Fibroblast of mammary gland (primary cell): ENCODE measurements around the gene OXSM.

ENCODE experiments used
- DNase-seq: peaks from one replicate; pipeline ENCODE4 v3.0.0-alpha.2; 2010; ENCODE audit warnings: low read depth
- H3K4me3 ChIP-seq: 2 replicates; pipeline ENCODE4 v1.5.1; 2011; ENCODE audit warnings: low read depth, mild to moderate bottlenecking, low read length, moderate library complexity; ENCODE audit not compliant: control insufficient read depth
- TF ChIP-seq, protein P1 (sequence below): conservative IDR thresholded peaks from 2 replicates; pipeline ENCODE4 v1.5.1; 2011; ENCODE audit warnings: low read depth, low read length, inconsistent platforms; ENCODE audit not compliant: control insufficient read depth, insufficient read depth

OXSM gene

DNA sequence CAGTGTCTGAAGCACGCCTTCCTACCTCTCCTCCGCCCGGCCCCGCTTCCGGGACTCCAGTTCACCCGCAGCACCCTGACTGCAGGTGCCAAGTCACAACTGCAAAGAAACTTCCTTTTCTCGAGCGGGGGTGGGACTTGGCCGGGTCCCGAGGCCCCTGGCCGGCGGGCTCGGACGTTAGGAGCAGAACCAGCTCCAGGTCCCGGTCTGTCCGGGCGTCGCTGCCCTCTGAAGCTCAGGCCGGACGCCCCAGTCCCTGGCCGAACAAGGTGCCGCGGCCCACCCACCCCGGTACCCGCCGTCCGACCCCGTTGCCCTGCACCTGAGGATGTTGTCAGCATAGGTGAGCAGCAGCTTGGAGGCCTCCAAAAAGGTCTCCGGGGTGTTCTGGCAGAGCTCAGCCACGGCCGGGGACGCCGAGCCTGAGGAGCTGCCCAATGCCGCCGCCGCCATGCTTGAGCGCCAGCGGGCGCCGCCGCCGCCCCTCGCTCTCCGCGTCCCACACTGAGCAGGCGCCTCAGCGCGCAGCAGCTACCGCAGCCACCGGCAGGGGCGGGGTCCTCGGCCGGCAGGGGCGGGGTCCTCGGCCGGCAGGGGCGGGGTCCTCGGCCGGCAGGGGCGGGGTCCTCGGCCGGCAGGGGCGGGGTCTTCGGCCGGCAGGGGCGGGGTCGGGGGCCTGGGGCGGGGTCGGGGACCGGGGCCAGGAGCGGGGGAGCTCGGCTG lies 6.8 kb upstream of the OXSM start, which contains the start of gene NGLY1:
Gene NGLY1, minus strand, starts transcription at position 506 of the 723 bp plus-strand sequence. Its CDS starts 53 bp downstream, at position 453.
- TF ChIP-seq, protein P1, sequence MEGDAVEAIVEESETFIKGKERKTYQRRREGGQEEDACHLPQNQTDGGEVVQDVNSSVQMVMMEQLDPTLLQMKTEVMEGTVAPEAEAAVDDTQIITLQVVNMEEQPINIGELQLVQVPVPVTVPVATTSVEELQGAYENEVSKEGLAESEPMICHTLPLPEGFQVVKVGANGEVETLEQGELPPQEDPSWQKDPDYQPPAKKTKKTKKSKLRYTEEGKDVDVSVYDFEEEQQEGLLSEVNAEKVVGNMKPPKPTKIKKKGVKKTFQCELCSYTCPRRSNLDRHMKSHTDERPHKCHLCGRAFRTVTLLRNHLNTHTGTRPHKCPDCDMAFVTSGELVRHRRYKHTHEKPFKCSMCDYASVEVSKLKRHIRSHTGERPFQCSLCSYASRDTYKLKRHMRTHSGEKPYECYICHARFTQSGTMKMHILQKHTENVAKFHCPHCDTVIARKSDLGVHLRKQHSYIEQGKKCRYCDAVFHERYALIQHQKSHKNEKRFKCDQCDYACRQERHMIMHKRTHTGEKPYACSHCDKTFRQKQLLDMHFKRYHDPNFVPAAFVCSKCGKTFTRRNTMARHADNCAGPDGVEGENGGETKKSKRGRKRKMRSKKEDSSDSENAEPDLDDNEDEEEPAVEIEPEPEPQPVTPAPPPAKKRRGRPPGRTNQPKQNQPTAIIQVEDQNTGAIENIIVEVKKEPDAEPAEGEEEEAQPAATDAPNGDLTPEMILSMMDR, result no peak
- DNase-seq, result peak; percentile 67
- peak within 1 kb of the TSS; percentile 82 for H3K4me3 ChIP-seq

DNA sequence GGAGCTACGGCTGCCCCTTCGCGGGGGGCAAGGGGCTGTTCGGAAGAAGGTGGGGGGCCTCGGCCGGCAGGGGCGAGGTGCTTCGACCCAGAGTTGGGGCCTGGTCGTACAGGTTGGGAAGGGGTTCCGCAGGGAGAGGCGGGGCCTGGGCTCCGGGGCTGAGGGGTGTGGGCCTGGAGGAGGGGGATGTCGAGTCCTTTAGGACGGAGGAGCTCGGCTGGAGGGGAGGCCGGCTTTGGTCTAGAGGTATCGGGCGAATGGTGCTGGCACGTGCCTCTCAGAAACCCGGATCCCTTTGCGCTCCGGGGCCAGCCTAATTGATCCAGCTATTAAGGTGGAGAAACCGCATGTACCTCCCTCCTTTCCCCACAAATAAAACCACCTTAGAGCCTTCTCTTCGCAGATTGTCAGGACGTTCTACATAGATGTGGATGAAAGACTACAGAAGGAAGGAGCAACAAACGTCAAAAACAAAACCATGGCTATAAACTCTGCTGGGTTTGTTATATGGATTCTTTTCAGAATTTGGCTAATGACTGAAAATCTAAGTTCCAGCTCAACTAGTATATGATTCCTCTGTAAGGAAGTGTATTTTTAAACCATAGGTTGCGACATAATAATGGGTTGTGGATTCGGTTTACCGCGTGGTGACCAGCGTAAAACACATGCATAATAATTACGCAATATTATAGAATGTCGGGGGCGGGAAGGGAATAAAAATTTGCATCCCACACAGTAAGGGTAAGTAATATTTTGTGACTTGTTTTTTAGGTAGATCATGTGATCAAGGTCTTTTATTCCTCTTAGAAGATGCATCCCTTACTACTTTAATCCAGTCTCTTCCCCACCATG lies 6.0 kb upstream of the OXSM start:
- DNase-seq, result peak; percentile 71
- peak overlapping the region; percentile 73 for H3K4me3 ChIP-seq
- TF ChIP-seq, protein P1, result no peak

DNA sequence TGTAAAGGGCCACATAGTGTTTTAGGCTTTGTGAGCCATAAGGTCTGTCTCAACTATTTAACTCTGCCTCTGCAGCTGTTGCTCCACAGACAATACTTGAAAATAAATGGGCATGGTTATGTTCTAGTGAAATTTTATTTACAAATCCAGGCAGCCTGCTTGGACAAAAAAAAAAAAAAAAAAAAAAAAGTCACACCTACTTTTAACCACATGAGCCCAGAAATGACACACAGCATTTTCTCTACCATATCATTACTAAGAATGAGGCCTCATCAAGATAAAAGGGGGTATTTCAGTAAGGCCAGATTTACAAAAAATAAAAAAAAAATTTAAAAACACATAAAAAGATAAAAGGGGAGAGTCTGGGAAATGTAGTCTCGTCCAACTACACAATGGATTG lies 4.9 kb upstream of the OXSM start:
- H3K4me3 ChIP-seq, result no peak overlapping the region
- no peak for DNase-seq
- TF ChIP-seq, protein P1, result no peak

DNA sequence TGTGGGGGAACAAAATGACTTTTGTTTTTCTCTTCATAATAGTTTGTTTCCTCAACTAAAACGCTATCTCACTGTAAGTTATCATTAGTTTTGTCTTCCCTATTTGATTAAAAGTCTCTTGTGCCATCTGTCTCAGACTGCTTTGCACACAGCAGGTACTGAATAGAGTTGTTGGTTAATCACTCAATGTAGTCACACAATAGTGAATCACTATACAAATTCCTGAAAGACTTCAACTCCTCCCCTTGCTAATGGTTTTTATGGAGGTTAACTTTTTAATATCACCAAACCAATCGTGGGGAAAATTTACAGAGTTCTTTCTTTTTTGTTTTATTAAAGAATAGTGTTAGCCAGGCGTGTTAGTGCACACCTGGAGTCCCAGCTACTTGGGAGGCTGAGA lies 4.1 kb upstream of the OXSM start:
- no peak overlapping the region for H3K4me3 ChIP-seq
- DNase-seq, result peak; percentile 30
- TF ChIP-seq, protein P1, result no peak

DNA sequence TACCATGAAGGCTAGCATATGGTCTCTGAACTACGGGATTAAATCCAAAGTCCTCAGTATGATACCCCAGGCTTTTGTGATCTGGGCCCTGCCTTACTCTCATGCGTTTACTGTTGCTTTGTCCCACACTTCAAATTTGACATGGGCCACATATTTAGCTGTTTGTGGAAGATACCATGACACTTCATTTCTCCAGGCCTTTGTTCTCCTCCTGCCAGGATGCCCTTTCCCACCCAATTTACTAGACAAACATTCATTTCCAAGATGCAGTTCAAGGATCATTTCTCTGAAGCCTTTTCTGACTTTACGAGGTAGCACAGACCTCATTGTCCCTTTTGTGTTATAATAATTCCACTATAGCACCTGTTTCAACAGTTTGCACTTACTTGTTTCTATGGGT lies 2.2 kb upstream of the OXSM start:
- DNase-seq, result no peak
- H3K4me3 ChIP-seq, result no peak overlapping the region
- TF ChIP-seq, protein P1, result no peak

DNA sequence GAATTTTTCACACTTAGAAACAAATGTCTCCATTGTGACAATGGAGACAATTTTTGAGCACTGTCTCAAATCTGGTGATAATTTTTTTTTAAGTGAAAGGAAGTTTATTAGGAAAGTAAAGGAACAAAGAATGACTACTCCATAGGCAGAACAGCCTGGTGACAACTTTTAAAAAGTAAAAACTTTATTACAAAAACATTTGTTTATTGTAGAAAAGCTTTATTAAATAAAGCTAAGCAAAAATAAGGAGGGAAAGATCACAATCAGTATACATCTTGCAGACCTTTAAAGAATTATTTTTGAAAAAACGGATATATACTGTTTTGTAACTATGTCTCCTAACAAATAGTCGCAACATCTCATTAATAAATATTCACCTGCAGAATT lies 688 bp upstream of the OXSM start:
- H3K4me3 ChIP-seq, result peak overlapping the region; percentile 82
- no peak for DNase-seq
- TF ChIP-seq, protein P1, result no peak
